Renal cortical epithelial cell (primary cell): ENCODE measurements around the gene RIPOR3. TPM values are rescaled to one million over a fixed set of nuclear protein-coding genes. Genes with fewer than 3 reads are reported as not detected.
A peak's percentile ranks its signal among the peaks of the same experiment; 100 is the strongest.
"Not testable (repeated sequence)": the region's sequence is repeated elsewhere in the genome, so short reads cannot be mapped to it uniquely, and the experiment has no call there.

ENCODE experiments used
- DNase-seq: peaks from one replicate; pipeline ENCODE4 v3.0.0-alpha.2; 2011; ENCODE audit warnings: low read depth
- total RNA-seq: library from RNA; depleted of rRNA; stranded (reverse); fragments of >200 nt; gene quantifications from 2 replicates; pipeline ENCODE4 v1.2.3, GENCODE V29; 2014

The RIPOR3 gene
- total RNA-seq, 1 donor from 2014 or later: 0.65 TPM

GRCh38 chr20:50634191-50634590 lies 57.2 kb downstream of the RIPOR3 start:
- no peak for DNase-seq

GRCh38 chr20:50633361-50633760 lies 58.0 kb downstream of the RIPOR3 start:
- no peak for DNase-seq

- no peak for DNase-seq
Observed at GRCh38 chr20:50632701-50633100, 58.6 kb downstream of the RIPOR3 start.

- DNase-seq: no peak
Observed at GRCh38 chr20:50632236-50632635, 59.1 kb downstream of the RIPOR3 start.

GRCh38 chr20:50630578-50631263 lies 60.6 kb downstream of the RIPOR3 start:
- DNase-seq: no peak

GRCh38 chr20:50629670-50630045 lies 61.7 kb downstream of the RIPOR3 start:
- no peak for DNase-seq

GRCh38 chr20:50628853-50629669 lies 62.3 kb downstream of the RIPOR3 start:
- DNase-seq: no peak

GRCh38 chr20:50628332-50628731 lies 63.0 kb downstream of the RIPOR3 start:
- DNase-seq: no peak

- no peak for DNase-seq
Observed at GRCh38 chr20:50627747-50628146, 63.6 kb downstream of the RIPOR3 start.

- no peak for DNase-seq
Observed at GRCh38 chr20:50625986-50626677, 65.2 kb downstream of the RIPOR3 start.

GRCh38 chr20:50624351-50625016 lies 66.9 kb downstream of the RIPOR3 start:
- DNase-seq: peak; percentile 71

GRCh38 chr20:50621068-50621665 lies 70.2 kb downstream of the RIPOR3 start:
- no peak for DNase-seq

GRCh38 chr20:50620459-50620858 lies 70.9 kb downstream of the RIPOR3 start:
- DNase-seq: not testable (repeated sequence)

GRCh38 chr20:50618537-50618936 lies 72.8 kb downstream of the RIPOR3 start:
- no peak for DNase-seq

GRCh38 chr20:50617022-50617421 lies 74.3 kb downstream of the RIPOR3 start:
- no peak for DNase-seq

- no peak for DNase-seq
Observed at GRCh38 chr20:50615407-50615806, 75.9 kb downstream of the RIPOR3 start.

- DNase-seq: no peak
Observed at GRCh38 chr20:50613438-50614169, 77.7 kb downstream of the RIPOR3 start.

- DNase-seq: no peak
Observed at GRCh38 chr20:50611128-50611810, 80.1 kb downstream of the RIPOR3 start.

GRCh38 chr20:50610212-50610718 lies 81.1 kb downstream of the RIPOR3 start:
- DNase-seq: no peak

- DNase-seq: no peak
Observed at GRCh38 chr20:50609438-50609989, 81.8 kb downstream of the RIPOR3 start.
